ENCODE results near the gene PANX3.

PANX3 gene

GRCh38 chr11:124663861-124664260 lies 52.6 kb downstream of the PANX3 start:
- Histone ChIP-seq H3K79me2 (ENCODE audit: insufficient read depth, low read depth) (no peaks in the 10 kb centered on the region), H3K27me3 (ENCODE audit: insufficient read depth, low read depth) (no peaks in the 10 kb centered on the region), H2AFZ (ENCODE audit: low read depth) (no peak overlapping the region), H3K36me3 (ENCODE audit: insufficient read depth) (no peaks in the 10 kb centered on the region), H3K9ac (no peak overlapping the region), H3K4me1 (ENCODE audit: low read depth, poor library complexity, severe bottlenecking) (no peaks in the 10 kb centered on the region), H3K4me2 (no peak overlapping the region), H4K20me1 (ENCODE audit: insufficient read depth) (no peaks in the 10 kb centered on the region), H3K4me3 (IDR thresholded peaks at IDR 0.05; ENCODE audit: insufficient read depth, low read depth, low read length) (no peak overlapping the region), H3K27ac (no peak overlapping the region)
- no peak for TF ChIP-seq CTCF (conservative IDR thresholded peaks at IDR 0.05; ENCODE audit: low read depth, low read length)

- H3K36me3 ChIP-seq (ENCODE audit: insufficient read depth), result no peaks in the 10 kb centered on the region
Observed at GRCh38 chr11:124667601-124668000, 56.4 kb downstream of the PANX3 start.

GRCh38 chr11:124669193-124669592 lies 58.0 kb downstream of the PANX3 start:
- Histone ChIP-seq H3K4me2 (no peak overlapping the region), H3K4me1 (ENCODE audit: low read depth, poor library complexity, severe bottlenecking) (peaks cover 28% of the 10 kb centered on the region), H3K9ac (no peak overlapping the region), H3K4me3 (IDR thresholded peaks at IDR 0.05; ENCODE audit: insufficient read depth, low read depth, low read length) (no peak overlapping the region), H3K27me3 (ENCODE audit: insufficient read depth, low read depth) (no peaks in the 10 kb centered on the region), H3K27ac (no peak overlapping the region), H2AFZ (ENCODE audit: low read depth) (no peak overlapping the region), H4K20me1 (ENCODE audit: insufficient read depth) (no peaks in the 10 kb centered on the region), H3K36me3 (ENCODE audit: insufficient read depth) (no peaks in the 10 kb centered on the region), H3K79me2 (ENCODE audit: insufficient read depth, low read depth) (no peaks in the 10 kb centered on the region)
- TF ChIP-seq CTCF (conservative IDR thresholded peaks at IDR 0.05; ENCODE audit: low read depth, low read length), result peak; percentile 63

More at GRCh38 chr11:124667601-124668000, 56.4 kb downstream of the PANX3 start:
- Histone ChIP-seq H3K9ac (no peak overlapping the region), H3K27ac (no peak overlapping the region), H3K4me3 (IDR thresholded peaks at IDR 0.05; ENCODE audit: insufficient read depth, low read depth, low read length) (no peak overlapping the region), H3K79me2 (ENCODE audit: insufficient read depth, low read depth) (no peaks in the 10 kb centered on the region), H3K27me3 (ENCODE audit: insufficient read depth, low read depth) (no peaks in the 10 kb centered on the region), H3K4me1 (ENCODE audit: low read depth, poor library complexity, severe bottlenecking) (peaks cover 27% of the 10 kb centered on the region), H2AFZ (ENCODE audit: low read depth) (no peak overlapping the region), H3K4me2 (no peak overlapping the region), H4K20me1 (ENCODE audit: insufficient read depth) (no peaks in the 10 kb centered on the region)
- TF ChIP-seq CTCF (conservative IDR thresholded peaks at IDR 0.05; ENCODE audit: low read depth, low read length), result no peak
